ENCODE measurements around the gene ATP5F1E. TPM values are rescaled to one million over a fixed set of nuclear protein-coding genes. Genes with fewer than 3 reads are reported as not detected.

The ATP5F1E gene
- total RNA-seq, 2 donors from 2014 or later: 75.0 to 94.1 TPM

GRCh38 chr20:59008715-59009336 lies 23.3 kb downstream of the ATP5F1E start:
- Histone ChIP-seq H3K4me3 (no peak overlapping the region), H3K9ac (ENCODE audit: low read depth in 2 of 2, low read length in 2 of 2) (no peak overlapping the region), H3K36me3 (no peaks in the 10 kb centered on the region), H3K9me3 (no peaks in the 10 kb centered on the region), H3K27ac (no peak overlapping the region), H3K4me1 (peaks cover 14% of the 10 kb centered on the region), H3K27me3 (no peaks in the 10 kb centered on the region)
- intact Hi-C loops (cut with DNase I): no loop called here
- DNase-seq: no peak
- no peak for TF ChIP-seq CTCF (IDR thresholded peaks at IDR 0.05)

- Histone ChIP-seq H3K4me3 (peak overlapping the region; percentile 89), H3K36me3 (no peaks in the 10 kb centered on the region), H3K4me1 (peaks cover 14% of the 10 kb centered on the region), H3K27ac (peak overlapping the region; percentile 81), H3K27me3 (no peaks in the 10 kb centered on the region), H3K9ac (ENCODE audit: low read depth in 2 of 2, low read length in 2 of 2) (peak overlapping the region; percentile 68 to 80), H3K9me3 (no peaks in the 10 kb centered on the region)
- intact Hi-C loops (cut with DNase I): no loop called here
- TF ChIP-seq CTCF (IDR thresholded peaks at IDR 0.05): no peak
- DNase-seq: peak; percentile 45
Observed at GRCh38 chr20:59007665-59008511, 24.2 kb downstream of the ATP5F1E start.

GRCh38 chr20:59006864-59007664 lies 25.1 kb downstream of the ATP5F1E start, which contains the start of gene CTSZ:
Gene CTSZ (minus strand): TSS chr20:59007254. CDS start chr20:59007128, 126 bp downstream.
- peak within 1 kb of the TSS; percentile 81 for H3K27ac ChIP-seq
- no peaks in the 10 kb centered on the region for H3K36me3 ChIP-seq
- H3K4me1 ChIP-seq: peaks cover 14% of the 10 kb centered on the region
- peak; percentile 85 for DNase-seq
- no peak for TF ChIP-seq CTCF (IDR thresholded peaks at IDR 0.05)
- no peaks in the 10 kb centered on the region for H3K9me3 ChIP-seq
- H3K4me3 ChIP-seq: peak within 1 kb of the TSS; percentile 89
- intact Hi-C loops (cut with DNase I): no loop called here
- peak within 1 kb of the TSS; percentile 80 to 95 for H3K9ac ChIP-seq (ENCODE audit: low read depth in 2 of 2, low read length in 2 of 2)
- H3K27me3 ChIP-seq: no peaks in the 10 kb centered on the region

GRCh38 chr20:59006167-59006863 lies 25.8 kb downstream of the ATP5F1E start:
- Histone ChIP-seq H3K27ac (peak overlapping the region; percentile 81), H3K27me3 (no peaks in the 10 kb centered on the region), H3K36me3 (no peaks in the 10 kb centered on the region), H3K9me3 (no peaks in the 10 kb centered on the region), H3K9ac (ENCODE audit: low read depth in 2 of 2, low read length in 2 of 2) (peak overlapping the region; percentile 80 to 95), H3K4me1 (peaks cover 14% of the 10 kb centered on the region), H3K4me3 (peak overlapping the region; percentile 89)
- TF ChIP-seq CTCF (IDR thresholded peaks at IDR 0.05): no peak
- intact Hi-C loops (cut with DNase I): no loop called here
- DNase-seq: peak; percentile 58

All from colonic mucosa (tissue), 4 donors.